ENCODE measurements around the gene TMEFF2. TPM values are rescaled to one million over a fixed set of nuclear protein-coding genes. Genes with fewer than 3 reads are reported as not detected.

Gene TMEFF2
- total RNA-seq, 2 donors from 2014 or later = 0.21 TPM; not detected in 1

DNA sequence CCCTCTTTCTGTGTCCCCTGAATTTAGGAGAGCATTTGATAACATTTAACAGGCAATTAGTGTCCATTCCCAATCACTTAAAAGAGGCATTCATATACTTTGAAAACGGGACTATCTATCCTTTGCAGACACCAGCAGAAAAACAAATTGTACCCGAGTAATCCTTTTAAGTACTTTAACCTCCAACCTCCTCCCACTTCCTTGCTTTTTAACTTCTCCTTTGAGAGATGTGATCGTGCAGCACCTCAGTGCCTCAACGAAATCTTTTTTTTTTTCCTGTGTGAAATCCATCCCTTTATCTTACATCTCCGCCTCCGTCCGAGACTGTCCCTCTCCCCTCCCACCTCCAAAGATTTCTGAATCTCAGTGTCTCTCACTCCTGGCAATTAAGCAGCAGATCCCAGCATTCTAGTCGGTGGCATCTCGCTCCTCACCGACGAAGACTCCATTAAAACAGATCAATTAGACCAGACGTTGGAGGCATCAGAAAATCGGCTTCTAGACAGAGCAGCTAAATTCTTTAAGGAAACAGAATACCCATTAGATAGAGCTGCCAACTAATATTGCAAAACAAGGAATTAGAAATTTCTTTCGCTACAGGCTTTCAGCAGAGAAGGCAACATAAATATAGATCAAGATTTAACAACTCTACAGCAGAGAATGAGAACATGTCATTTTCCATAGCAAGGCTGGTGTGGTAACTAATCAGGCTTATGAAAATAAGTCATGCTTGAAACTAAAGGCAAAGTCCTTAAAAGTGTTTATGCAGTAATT lies 1.9 kb upstream of the TMEFF2 start:
- DNase-seq (ENCODE audit: low spot score) (no peak), ATAC-seq (ENCODE audit: insufficient number of reproducible peaks, low FRiP score, low read depth) (no peak)
- H3K36me3 ChIP-seq = no peaks in the 10 kb centered on the region
- H3K4me3 ChIP-seq = peak overlapping the region; percentile 65
- peaks cover 8% of the 10 kb centered on the region for H3K27me3 ChIP-seq (replicated peaks; ENCODE audit: insufficient read depth)
- TF ChIP-seq, protein P1, sequence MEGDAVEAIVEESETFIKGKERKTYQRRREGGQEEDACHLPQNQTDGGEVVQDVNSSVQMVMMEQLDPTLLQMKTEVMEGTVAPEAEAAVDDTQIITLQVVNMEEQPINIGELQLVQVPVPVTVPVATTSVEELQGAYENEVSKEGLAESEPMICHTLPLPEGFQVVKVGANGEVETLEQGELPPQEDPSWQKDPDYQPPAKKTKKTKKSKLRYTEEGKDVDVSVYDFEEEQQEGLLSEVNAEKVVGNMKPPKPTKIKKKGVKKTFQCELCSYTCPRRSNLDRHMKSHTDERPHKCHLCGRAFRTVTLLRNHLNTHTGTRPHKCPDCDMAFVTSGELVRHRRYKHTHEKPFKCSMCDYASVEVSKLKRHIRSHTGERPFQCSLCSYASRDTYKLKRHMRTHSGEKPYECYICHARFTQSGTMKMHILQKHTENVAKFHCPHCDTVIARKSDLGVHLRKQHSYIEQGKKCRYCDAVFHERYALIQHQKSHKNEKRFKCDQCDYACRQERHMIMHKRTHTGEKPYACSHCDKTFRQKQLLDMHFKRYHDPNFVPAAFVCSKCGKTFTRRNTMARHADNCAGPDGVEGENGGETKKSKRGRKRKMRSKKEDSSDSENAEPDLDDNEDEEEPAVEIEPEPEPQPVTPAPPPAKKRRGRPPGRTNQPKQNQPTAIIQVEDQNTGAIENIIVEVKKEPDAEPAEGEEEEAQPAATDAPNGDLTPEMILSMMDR (IDR thresholded peaks at IDR 0.05) = no peak
- peaks cover 27 to 31% of the 10 kb centered on the region in 2 donors for H3K4me1 ChIP-seq (ENCODE audit: control insufficient read depth in 1 of 2, low read depth in 2 of 2)
- no peaks in the 10 kb centered on the region for H3K9me3 ChIP-seq
- H3K27ac ChIP-seq = no peak overlapping the region

GRCh38 chr2:192195548-192196418 lies 1.1 kb upstream of the TMEFF2 start:
- peaks cover 27 to 31% of the 10 kb centered on the region in 2 donors for H3K4me1 ChIP-seq (ENCODE audit: control insufficient read depth in 1 of 2, low read depth in 2 of 2)
- TF ChIP-seq, protein P1 (IDR thresholded peaks at IDR 0.05) = no peak
- no peak for DNase-seq (ENCODE audit: low spot score)
- no peak for ATAC-seq (ENCODE audit: insufficient number of reproducible peaks, low FRiP score, low read depth)
- H3K27me3 ChIP-seq (replicated peaks; ENCODE audit: insufficient read depth) = peaks cover 8% of the 10 kb centered on the region
- no peaks in the 10 kb centered on the region for H3K36me3 ChIP-seq
- H3K9me3 ChIP-seq = no peaks in the 10 kb centered on the region
- H3K27ac ChIP-seq = no peak overlapping the region
- H3K4me3 ChIP-seq = peak overlapping the region; percentile 65

DNA sequence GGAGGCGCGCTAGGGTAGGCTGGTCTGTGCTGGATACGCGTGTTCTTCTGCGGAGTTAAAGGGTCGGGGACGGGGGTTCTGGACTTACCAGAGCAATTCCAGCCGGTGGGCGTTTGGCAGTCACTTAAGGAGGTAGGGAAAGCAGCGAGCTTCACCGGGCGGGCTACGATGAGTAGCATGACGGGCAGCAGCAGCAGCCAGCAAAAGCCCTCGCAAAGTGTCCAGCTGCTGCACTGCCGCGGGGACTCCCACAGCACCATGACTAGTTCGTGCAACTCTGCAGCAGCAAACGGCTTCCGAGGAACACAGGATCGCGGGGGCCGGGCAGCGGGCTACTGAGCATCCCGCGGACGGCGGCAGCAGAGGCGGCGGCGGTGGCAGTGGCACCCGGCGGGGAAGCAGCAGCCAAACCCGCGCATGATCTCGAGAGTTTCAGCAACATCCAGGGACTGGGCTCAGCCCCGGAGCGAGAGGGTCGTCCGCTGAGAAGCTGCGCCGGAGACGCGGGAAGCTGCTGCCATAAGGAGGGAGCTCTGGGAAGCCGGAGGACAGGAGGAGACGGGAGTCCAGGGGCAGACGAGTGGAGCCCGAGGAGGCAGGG lies 368 bp downstream of the TMEFF2 start:
- Histone ChIP-seq H3K4me3 (peak overlapping the region; percentile 65), H3K4me1 (ENCODE audit: control insufficient read depth in 1 of 2, low read depth in 2 of 2) (peaks cover 27 to 31% of the 10 kb centered on the region in 2 donors), H3K27ac (no peak overlapping the region), H3K36me3 (no peaks in the 10 kb centered on the region), H3K9me3 (no peaks in the 10 kb centered on the region), H3K27me3 (replicated peaks; ENCODE audit: insufficient read depth) (peaks cover 8% of the 10 kb centered on the region)
- TF ChIP-seq, protein P1 (IDR thresholded peaks at IDR 0.05) = no peak
- ATAC-seq (ENCODE audit: insufficient number of reproducible peaks, low FRiP score, low read depth) (no peak), DNase-seq (ENCODE audit: low spot score) (no peak)

DNA sequence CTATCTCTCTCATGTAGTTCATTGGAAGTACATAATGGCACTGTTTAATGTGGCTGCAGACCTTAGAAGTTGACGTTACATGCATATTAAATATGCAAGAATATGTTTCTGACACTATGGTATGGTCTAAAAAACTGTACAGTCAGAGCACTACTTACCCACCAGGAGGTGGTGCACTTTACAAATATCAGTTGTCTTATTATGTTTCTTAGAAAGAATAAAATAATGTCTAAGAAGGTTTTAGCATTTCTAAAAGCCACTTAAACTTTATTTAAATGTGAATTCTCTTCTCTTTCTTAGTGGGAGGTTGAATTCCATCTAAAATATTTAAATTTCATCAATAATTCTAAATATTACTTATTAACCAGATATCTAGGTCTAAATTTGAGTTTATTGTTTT lies 4.3 kb downstream of the TMEFF2 start:
- Histone ChIP-seq H3K9me3 (no peaks in the 10 kb centered on the region), H3K36me3 (no peaks in the 10 kb centered on the region), H3K27ac (no peak overlapping the region), H3K27me3 (replicated peaks; ENCODE audit: insufficient read depth) (no peaks in the 10 kb centered on the region), H3K4me3 (no peak overlapping the region), H3K4me1 (ENCODE audit: control insufficient read depth in 1 of 2, low read depth in 2 of 2) (peaks cover 17 to 18% of the 10 kb centered on the region in 2 donors)
- no peak for ATAC-seq (ENCODE audit: insufficient number of reproducible peaks, low FRiP score, low read depth)
- TF ChIP-seq, protein P1 (IDR thresholded peaks at IDR 0.05) = no peak
- no peak for DNase-seq (ENCODE audit: low spot score)

GRCh38 chr2:192186806-192187205 lies 7.9 kb downstream of the TMEFF2 start:
- H3K36me3 ChIP-seq = no peaks in the 10 kb centered on the region

More at GRCh38 chr2:192186806-192187205, 7.9 kb downstream of the TMEFF2 start:
- ATAC-seq (ENCODE audit: insufficient number of reproducible peaks, low FRiP score, low read depth) (no peak), DNase-seq (ENCODE audit: low spot score) (no peak)
- H3K4me1 ChIP-seq (ENCODE audit: control insufficient read depth in 1 of 2, low read depth in 2 of 2) = no peaks in the 10 kb centered on the region
- TF ChIP-seq, protein P1 (IDR thresholded peaks at IDR 0.05) = no peak
- no peaks in the 10 kb centered on the region for H3K9me3 ChIP-seq
- no peak overlapping the region for H3K4me3 ChIP-seq
- no peaks in the 10 kb centered on the region for H3K27me3 ChIP-seq (replicated peaks; ENCODE audit: insufficient read depth)
- no peak overlapping the region for H3K27ac ChIP-seq

All from thoracic aorta (tissue), 2 donors.